OCI-LY1 (cell line): ENCODE results near the gene CTNNA1.

Experiments
- H2AFZ ChIP-seq: fragments of 200-600 bp; sonication (generic), shearing (Covaris generic); 2 replicates; pipeline ENCODE4 v1.6.0; 2014; ENCODE audit warnings: antibody characterized with exemption, mild to moderate bottlenecking, low read length
- H3F3A ChIP-seq: fragments of 200-600 bp; sonication (generic), shearing (Covaris generic); 2 replicates; pipeline ENCODE4 v1.6.0; 2014; ENCODE audit warnings: mild to moderate bottlenecking, antibody characterized with exemption, low read length, moderate library complexity; ENCODE audit not compliant: insufficient read depth
- H3K27ac ChIP-seq: fragments of 200-600 bp; sonication (generic); 2 replicates; pipeline ENCODE4 v1.5.1; 2014; ENCODE audit warnings: low read length, mixed run types, mild to moderate bottlenecking, low read depth; ENCODE audit not compliant: poor library complexity, severe bottlenecking
- H3K27me3 ChIP-seq: fragments of 200-600 bp; sonication (generic); 2 replicates; pipeline ENCODE4 v1.6.0; 2014; ENCODE audit warnings: antibody characterized with exemption, mild to moderate bottlenecking, low read length, moderate library complexity; ENCODE audit not compliant: insufficient read depth
- H3K36me3 ChIP-seq: fragments of 200-600 bp; sonication (generic); 2 replicates; pipeline ENCODE4 v1.6.1; 2014; ENCODE audit warnings: mild to moderate bottlenecking, antibody characterized with exemption, low read length, moderate library complexity, mixed read lengths; ENCODE audit not compliant: insufficient read depth
- H3K4me1 ChIP-seq: fragments of 200-600 bp; sonication (generic); 2 replicates; pipeline ENCODE4 v1.5.1; 2014; ENCODE audit warnings: mild to moderate bottlenecking, low read length, moderate library complexity; ENCODE audit not compliant: insufficient read depth, severe bottlenecking
- H3K4me2 ChIP-seq: fragments of 200-600 bp; sonication (generic), shearing (Covaris generic); 2 replicates; pipeline ENCODE4 v1.6.1; 2014; ENCODE audit warnings: low read length
- H3K4me3 ChIP-seq: fragments of 200-600 bp; sonication (generic); 2 replicates; pipeline ENCODE4 v1.5.1; 2014; ENCODE audit warnings: low read length, low read depth, mild to moderate bottlenecking, mixed read lengths; ENCODE audit not compliant: poor library complexity, severe bottlenecking
- H3K79me2 ChIP-seq: fragments of 200-600 bp; shearing (Covaris generic); 2 replicates; pipeline ENCODE4 v1.6.1; 2016; ENCODE audit warnings: mixed run types, low read length, mixed read lengths; ENCODE audit not compliant: insufficient read depth
- H3K9ac ChIP-seq: fragments of 200-600 bp; sonication (generic), shearing (Covaris generic); 2 replicates; pipeline ENCODE4 v1.6.1; 2014; ENCODE audit warnings: mild to moderate bottlenecking, low read length, mixed read lengths
- H3K9me2 ChIP-seq: fragments of 200-600 bp; sonication (generic), shearing (Covaris generic); 2 replicates; pipeline ENCODE4 v1.6.1; 2014; ENCODE audit warnings: low read depth, mild to moderate bottlenecking, low read length, mixed read lengths
- H3K9me3 ChIP-seq: fragments of 200-600 bp; shearing (Covaris generic); 2 replicates; pipeline ENCODE4 v1.6.1; 2014; ENCODE audit warnings: low read length, mixed read lengths
- H4K20me1 ChIP-seq: fragments of 200-600 bp; sonication (generic), shearing (Covaris generic); 2 replicates; pipeline ENCODE4 v1.6.0; 2016; ENCODE audit warnings: mild to moderate bottlenecking, low read length; ENCODE audit not compliant: insufficient read depth
- EZH2 ChIP-seq: fragments of 200-600 bp; sonication (generic), shearing (Covaris generic); IDR thresholded peaks from 2 replicates; pipeline ENCODE4 v1.8.0; 2017; ENCODE audit warnings: borderline replicate concordance, mixed run types, mild to moderate bottlenecking, antibody characterized with exemption, low read length, moderate library complexity, mixed read lengths
- TF ChIP-seq, protein P1 (sequence below): fragments of 200-600 bp; sonication (generic), shearing (Covaris generic); IDR thresholded peaks from 2 replicates; pipeline ENCODE4 v1.5.1; 2017; ENCODE audit warnings: mild to moderate bottlenecking, antibody characterized with exemption, low read length, moderate library complexity, mixed read lengths

CTNNA1 gene

DNA sequence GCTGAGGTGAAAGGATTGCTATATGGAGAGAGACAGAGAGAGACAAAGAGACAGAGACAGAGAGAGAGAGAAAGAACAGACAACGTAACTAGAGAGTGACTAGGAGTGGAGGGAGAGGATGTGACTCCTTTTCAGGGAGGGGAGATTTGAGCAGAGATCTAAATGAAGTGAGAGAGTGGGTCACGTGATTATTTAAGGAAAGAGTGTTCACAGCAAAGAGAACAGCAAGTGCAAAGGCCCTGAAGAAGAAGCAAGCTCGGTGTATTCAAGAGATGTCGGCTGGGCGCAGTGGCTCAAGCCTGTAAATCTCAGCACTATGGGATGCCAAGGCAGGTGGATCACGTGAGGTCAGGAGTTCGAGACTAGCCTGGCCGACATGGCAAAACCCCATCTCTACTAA, 40.9 kb upstream of the CTNNA1 start:
- Histone ChIP-seq H2AFZ (no peak overlapping the region), H4K20me1 (no peaks in the 10 kb centered on the region), H3K27ac (no peak overlapping the region), H3K9ac (no peak overlapping the region), H3K9me2 (no peaks in the 10 kb centered on the region), H3F3A (no peaks in the 10 kb centered on the region), H3K4me1 (no peaks in the 10 kb centered on the region), H3K4me2 (no peak overlapping the region), H3K79me2 (no peaks in the 10 kb centered on the region), H3K36me3 (no peaks in the 10 kb centered on the region), H3K4me3 (no peak overlapping the region), H3K27me3 (no peaks in the 10 kb centered on the region), H3K9me3 (no peaks in the 10 kb centered on the region)
- TF ChIP-seq, protein P1, sequence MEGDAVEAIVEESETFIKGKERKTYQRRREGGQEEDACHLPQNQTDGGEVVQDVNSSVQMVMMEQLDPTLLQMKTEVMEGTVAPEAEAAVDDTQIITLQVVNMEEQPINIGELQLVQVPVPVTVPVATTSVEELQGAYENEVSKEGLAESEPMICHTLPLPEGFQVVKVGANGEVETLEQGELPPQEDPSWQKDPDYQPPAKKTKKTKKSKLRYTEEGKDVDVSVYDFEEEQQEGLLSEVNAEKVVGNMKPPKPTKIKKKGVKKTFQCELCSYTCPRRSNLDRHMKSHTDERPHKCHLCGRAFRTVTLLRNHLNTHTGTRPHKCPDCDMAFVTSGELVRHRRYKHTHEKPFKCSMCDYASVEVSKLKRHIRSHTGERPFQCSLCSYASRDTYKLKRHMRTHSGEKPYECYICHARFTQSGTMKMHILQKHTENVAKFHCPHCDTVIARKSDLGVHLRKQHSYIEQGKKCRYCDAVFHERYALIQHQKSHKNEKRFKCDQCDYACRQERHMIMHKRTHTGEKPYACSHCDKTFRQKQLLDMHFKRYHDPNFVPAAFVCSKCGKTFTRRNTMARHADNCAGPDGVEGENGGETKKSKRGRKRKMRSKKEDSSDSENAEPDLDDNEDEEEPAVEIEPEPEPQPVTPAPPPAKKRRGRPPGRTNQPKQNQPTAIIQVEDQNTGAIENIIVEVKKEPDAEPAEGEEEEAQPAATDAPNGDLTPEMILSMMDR = no peak
- TF ChIP-seq EZH2 = no peak

DNA sequence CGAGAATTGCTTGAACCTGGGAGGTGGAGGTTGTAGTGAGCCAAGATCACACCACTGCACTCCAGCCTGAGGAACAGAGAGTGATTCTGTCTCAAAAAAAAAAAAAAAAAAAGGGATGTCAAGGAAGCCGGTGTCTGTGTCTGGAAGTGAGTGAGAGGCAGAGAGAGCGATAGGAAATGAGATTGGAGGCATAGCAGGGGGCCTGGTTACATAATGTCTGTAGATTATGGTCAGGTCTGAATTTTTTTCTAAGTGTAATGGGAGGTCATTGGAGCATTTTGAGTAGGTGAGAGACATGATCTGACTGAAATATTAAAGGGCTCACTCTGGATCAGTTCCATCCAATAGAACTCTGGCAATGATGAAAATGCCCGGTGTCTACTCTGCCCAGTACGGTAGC, 40.4 kb upstream of the CTNNA1 start:
- H3K4me3 ChIP-seq = no peak overlapping the region
- no peak overlapping the region for H2AFZ ChIP-seq
- H3K9me3 ChIP-seq = no peaks in the 10 kb centered on the region
- no peaks in the 10 kb centered on the region for H3K79me2 ChIP-seq
- H3K4me1 ChIP-seq = no peaks in the 10 kb centered on the region
- H3K27me3 ChIP-seq = no peaks in the 10 kb centered on the region
- H3K9me2 ChIP-seq = no peaks in the 10 kb centered on the region
- H3K27ac ChIP-seq = no peak overlapping the region
- TF ChIP-seq EZH2 = no peak
- TF ChIP-seq, protein P1 = no peak
- H4K20me1 ChIP-seq = no peaks in the 10 kb centered on the region
- H3K4me2 ChIP-seq = no peak overlapping the region
- H3K36me3 ChIP-seq = no peaks in the 10 kb centered on the region
- H3K9ac ChIP-seq = no peak overlapping the region
- no peaks in the 10 kb centered on the region for H3F3A ChIP-seq

DNA sequence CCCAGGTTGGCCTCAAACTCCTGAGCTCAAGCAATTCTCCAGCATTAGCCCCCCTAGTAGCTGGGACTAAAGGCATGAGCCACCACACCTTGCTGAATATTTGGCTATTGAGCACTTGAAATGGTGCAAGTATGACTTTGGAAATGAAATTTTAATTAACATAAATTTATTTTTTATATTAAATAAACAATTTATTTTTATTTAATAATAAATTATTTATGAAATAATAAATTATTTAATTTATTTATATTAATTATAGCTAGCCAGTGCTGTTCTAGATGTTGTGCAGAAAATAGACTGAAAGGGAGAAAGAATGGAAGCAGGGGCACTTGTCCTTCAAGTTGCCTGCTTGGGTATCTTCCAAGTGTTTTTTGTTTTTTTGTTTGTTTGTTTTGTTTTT, 40.0 kb upstream of the CTNNA1 start:
- H3K36me3 ChIP-seq = no peaks in the 10 kb centered on the region

More for the DNA sequence above, 40.0 kb upstream of the CTNNA1 start:
- no peak overlapping the region for H3K4me3 ChIP-seq
- H4K20me1 ChIP-seq = no peaks in the 10 kb centered on the region
- H3K9me2 ChIP-seq = no peaks in the 10 kb centered on the region
- TF ChIP-seq, protein P1 = no peak
- TF ChIP-seq EZH2 = no peak
- H3K4me2 ChIP-seq = no peak overlapping the region
- no peaks in the 10 kb centered on the region for H3K4me1 ChIP-seq
- no peak overlapping the region for H3K9ac ChIP-seq
- no peaks in the 10 kb centered on the region for H3K27me3 ChIP-seq
- H3F3A ChIP-seq = no peaks in the 10 kb centered on the region
- H3K9me3 ChIP-seq = no peaks in the 10 kb centered on the region
- H2AFZ ChIP-seq = no peak overlapping the region
- no peaks in the 10 kb centered on the region for H3K79me2 ChIP-seq
- no peak overlapping the region for H3K27ac ChIP-seq
